ENCODE results near the gene CDH23.
A peak's percentile ranks its signal among the peaks of the same experiment; 100 is the strongest.

The CDH23 gene

DNA sequence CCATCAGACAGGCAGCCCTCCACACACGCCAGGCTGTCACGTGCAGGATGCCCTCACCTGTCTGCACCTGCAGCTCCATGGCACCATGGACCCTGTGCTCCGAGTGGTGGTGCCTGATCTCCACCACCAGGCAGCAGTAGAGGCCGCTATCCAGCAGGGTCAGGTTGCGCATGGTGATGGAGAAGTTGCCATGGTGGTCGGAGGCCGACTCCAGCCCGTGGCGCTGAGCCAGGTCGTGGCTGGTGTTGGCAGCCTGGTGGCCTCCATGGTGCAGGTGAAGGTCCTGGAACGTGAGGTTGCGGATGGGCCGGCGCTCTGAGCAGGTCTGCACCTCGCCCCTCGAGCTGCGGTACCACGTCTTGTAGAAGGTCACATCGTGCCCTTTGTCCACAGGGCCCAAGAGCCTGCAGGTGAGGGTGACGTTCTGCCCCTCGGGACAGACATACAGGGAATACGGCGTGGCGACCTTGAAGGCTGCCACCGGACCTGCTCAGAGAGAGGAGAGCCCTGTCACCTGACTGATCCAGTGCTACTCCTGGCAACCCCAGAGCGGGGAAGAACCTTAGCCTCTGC is 364.9 kb downstream of the CDH23 start:
- TF ChIP-seq GATA1 (IDR thresholded peaks at IDR 0.05; ENCODE audit: low read depth, low read length) (no peak), POLR2A (IDR thresholded peaks at IDR 0.05; ENCODE audit: low read length) (no peak)
- DNase-seq: peak in 1 of 2 experiments; percentile 18

GRCh38 chr10:71762324-71762723 is 365.6 kb downstream of the CDH23 start:
- no peak for TF ChIP-seq GATA1 (IDR thresholded peaks at IDR 0.05; ENCODE audit: low read depth, low read length)
- no peak for TF ChIP-seq POLR2A (IDR thresholded peaks at IDR 0.05; ENCODE audit: low read length)
- no peak for DNase-seq

DNA sequence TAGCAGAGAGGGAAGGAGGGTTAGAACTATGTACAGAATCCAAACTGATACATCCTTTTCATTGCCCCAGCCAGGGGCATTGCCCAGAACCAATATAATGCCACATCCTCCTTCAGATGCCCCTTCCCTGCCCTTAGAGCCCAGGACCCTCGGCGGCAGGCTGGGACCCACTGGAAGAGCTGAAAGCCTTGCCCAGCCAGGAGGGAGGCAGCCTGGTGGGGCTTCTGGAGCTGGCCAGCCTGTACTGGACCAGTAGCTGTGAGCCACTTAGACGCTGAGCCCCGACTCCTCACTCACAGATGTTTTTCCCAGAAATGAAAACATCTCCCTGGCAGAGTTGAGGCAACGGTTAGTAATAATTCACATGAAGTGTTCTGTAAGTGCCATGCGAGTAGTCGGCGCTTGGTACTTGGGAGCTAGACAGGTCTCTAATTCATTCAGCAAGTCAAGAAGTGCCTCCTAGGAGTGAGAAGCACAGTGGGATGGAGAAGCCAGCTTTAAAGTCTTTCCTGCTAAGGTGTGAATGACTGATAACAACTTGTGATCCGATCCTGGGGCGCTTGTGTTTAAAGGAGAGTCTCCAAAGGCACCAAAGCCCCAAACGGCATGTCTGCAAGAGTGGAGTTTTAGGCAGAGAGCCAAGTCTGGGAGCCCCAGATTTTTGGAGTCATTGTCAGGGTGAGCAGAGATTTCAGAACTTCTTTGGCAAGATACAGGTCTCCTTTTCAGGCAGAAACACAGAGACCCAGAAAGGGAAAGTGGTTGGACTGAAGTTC is 366.8 kb downstream of the CDH23 start:
- TF ChIP-seq GATA1 (IDR thresholded peaks at IDR 0.05; ENCODE audit: low read depth, low read length) (no peak), POLR2A (IDR thresholded peaks at IDR 0.05; ENCODE audit: low read length) (no peak)
- DNase-seq: peak; percentile 34 to 39

DNA sequence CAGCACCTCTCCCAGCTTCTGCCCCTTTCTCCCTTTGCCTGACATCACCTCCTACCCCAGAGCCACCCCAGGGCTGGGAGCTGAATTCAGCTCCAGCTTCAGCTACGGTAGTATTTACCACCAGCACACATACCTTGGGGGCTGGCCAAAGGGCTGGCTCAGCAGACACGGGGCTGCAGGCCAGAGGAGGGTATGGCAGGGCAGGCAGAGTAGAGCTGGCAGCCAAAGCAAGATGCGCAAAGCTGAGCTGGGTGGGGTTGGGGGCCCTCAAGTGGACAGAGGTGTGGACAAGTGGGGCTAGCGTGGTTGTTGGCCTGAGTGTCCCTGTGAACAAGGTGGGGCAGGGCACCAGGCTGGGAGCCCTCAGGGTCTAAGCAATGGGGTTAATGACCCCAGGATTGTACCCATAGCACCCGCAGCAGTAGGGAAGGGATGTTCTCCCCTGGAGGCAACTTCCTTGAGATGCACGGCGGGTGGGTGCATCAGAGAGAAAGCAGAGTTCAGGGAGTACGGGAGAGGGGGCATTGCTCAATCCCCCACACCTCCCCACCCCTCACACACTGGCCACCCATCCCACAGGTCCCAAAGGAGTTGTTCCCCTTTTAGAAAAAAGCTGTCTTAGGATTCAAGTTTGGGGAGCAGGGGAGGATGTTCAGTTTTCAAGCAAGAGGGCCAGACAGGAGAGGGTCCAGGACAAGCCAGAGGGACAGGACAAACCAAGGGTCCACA is 368.6 kb downstream of the CDH23 start:
- DNase-seq: no peak

GRCh38 chr10:71765906-71766716 is 369.4 kb downstream of the CDH23 start:
- TF ChIP-seq POLR2A (IDR thresholded peaks at IDR 0.05; ENCODE audit: low read length): no peak
- TF ChIP-seq GATA1 (IDR thresholded peaks at IDR 0.05; ENCODE audit: low read depth, low read length): no peak
- no peak for DNase-seq

More for the DNA sequence above, 368.6 kb downstream of the CDH23 start:
- no peak for TF ChIP-seq POLR2A (IDR thresholded peaks at IDR 0.05; ENCODE audit: low read length)

DNA sequence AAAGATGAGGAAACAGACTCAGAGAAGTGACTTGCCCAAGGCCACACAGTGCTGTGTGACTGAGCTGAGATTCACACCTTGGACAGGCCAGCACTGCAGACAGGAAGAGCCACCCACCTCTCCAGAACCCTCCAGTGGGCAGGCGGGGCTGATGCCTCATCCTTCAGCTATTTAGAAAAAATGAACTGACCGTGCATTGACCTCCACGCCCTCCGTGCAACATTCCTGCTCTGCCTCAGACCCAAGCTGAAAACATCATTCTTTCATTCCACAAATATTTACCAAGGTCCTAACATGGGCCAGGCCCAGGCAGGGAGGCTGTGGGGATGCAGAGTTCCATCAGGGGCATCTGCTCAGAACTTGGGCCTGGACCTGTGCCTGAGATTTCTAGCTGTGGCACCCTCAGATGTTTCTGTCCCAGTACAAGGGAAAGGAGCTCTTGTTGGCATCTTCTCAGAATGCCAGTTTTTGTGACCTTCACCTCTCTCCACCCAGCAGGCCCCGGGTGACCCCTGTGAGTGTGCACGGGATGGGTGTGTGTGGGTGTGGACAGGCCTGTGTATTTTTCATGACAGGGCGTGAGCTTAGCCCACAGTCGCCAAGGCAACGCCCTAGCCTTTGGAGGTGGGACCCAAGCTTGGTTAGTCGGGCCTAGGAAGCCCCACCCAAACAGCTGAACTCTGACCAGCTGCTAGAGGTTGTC is 370.1 kb downstream of the CDH23 start:
- no peak for TF ChIP-seq GATA1 (IDR thresholded peaks at IDR 0.05; ENCODE audit: low read depth, low read length)
- TF ChIP-seq POLR2A (IDR thresholded peaks at IDR 0.05; ENCODE audit: low read length): no peak
- DNase-seq: peak; percentile 92 to 93

- TF ChIP-seq POLR2A (IDR thresholded peaks at IDR 0.05; ENCODE audit: low read length) (no peak), GATA1 (IDR thresholded peaks at IDR 0.05; ENCODE audit: low read depth, low read length) (no peak)
- DNase-seq: no peak
Observed at GRCh38 chr10:71767420-71768035, 370.8 kb downstream of the CDH23 start.

DNA sequence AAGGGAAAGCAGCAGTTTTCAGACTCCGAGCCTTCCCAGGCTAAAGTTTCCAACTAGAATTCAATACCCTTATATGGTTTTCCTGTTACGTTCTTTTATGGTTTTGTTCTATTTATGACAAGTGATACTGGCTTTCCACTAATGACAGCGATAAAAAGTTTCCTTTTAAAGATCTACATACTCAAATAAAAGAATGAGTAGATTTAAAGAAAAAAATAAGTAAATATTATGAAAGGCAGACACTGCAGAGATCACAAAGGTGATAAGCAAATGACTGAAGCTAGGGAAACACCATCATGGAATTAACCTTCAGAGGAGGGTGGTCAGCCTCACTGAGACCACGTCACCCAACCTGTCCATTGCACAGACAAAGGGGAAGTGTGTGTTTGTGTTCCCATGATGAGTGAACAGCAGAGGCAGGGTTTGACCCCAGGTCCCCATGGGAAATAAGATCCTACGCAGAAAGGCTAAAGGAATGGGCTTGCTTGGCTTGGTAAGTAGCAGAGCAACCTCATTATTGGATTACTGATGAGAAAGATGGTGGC is 372.6 kb downstream of the CDH23 start:
- no peak for TF ChIP-seq POLR2A (IDR thresholded peaks at IDR 0.05; ENCODE audit: low read length)
- no peak for TF ChIP-seq GATA1 (IDR thresholded peaks at IDR 0.05; ENCODE audit: low read depth, low read length)
- peak in 1 of 2 experiments; percentile 78 for DNase-seq

DNA sequence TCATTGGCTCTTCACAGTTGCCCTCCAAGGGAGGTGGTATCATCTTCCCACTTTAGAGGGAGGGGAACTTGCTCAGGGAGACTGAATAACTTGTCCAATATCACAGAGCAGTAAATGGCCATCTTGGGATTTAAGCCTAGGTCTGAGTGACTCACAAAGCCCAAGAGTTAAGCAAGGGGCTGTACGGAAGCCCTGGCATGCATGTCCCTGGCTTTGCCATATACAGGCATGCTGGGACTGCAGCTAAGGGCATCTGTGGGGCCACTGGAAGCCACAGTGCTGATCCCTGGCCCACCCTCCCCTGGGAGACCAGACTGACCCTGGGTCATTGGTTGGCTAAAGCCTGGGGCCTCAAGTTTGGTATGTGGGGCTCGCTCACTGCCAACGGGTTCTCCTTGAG is 373.5 kb downstream of the CDH23 start:
- TF ChIP-seq POLR2A (IDR thresholded peaks at IDR 0.05; ENCODE audit: low read length): no peak
- TF ChIP-seq GATA1 (IDR thresholded peaks at IDR 0.05; ENCODE audit: low read depth, low read length): no peak
- DNase-seq: peak in 1 of 2 experiments; percentile 30

GRCh38 chr10:71770789-71771188 is 374.1 kb downstream of the CDH23 start:
- TF ChIP-seq GATA1 (IDR thresholded peaks at IDR 0.05; ENCODE audit: low read depth, low read length) (no peak), POLR2A (IDR thresholded peaks at IDR 0.05; ENCODE audit: low read length) (no peak)
- no peak for DNase-seq

- DNase-seq: peak; percentile 41 to 65
- TF ChIP-seq POLR2A (IDR thresholded peaks at IDR 0.05; ENCODE audit: low read length) (no peak), GATA1 (IDR thresholded peaks at IDR 0.05; ENCODE audit: low read depth, low read length) (no peak)
Observed at GRCh38 chr10:71771204-71771603, 374.5 kb downstream of the CDH23 start.

DNA sequence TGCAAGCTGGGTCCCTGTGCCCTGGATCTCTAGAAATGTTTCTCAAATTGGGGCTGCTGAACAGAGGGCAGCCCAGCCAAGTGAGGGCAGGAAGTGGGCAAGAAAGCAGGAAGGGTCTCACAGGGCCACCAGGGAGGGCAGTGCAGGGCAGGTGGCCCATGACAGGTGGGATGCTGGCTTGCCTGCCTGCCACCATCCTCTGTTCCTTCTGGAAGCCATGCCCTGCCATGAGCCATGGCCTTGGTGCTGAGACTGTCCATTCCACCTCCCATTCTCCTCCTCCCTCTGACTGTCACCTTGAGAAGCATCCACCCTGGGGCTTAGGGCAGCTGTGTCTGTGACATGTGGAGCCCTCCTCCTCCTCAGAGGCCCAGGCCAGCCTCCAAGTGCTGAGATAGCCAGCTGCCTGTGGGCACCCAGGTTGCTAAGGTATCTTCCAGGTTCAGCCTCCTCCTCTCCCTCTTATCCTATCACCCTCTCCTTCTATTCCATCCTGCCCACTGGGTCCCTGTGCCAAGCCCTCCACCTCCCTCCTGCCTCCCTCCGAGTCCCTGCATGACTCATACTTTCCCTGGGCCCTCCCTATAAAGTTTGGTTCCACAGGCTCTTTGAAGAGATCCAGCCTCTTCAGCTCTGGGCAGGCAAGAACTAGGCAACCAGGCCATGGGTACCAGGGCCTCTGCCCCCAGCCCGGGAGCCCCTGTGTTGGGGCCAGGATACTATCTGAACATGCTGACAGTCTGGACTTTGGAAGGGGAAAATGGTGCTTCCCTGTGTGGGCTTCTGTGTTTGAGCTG is 375.3 kb downstream of the CDH23 start:
- peak; percentile 29 for TF ChIP-seq POLR2A (IDR thresholded peaks at IDR 0.05; ENCODE audit: low read length)
- TF ChIP-seq GATA1 (IDR thresholded peaks at IDR 0.05; ENCODE audit: low read depth, low read length): no peak
- DNase-seq: peak; percentile 81 to 86

All from erythroblast (primary cell).